ENCODE results near the gene MUC6.

Gene MUC6

DNA sequence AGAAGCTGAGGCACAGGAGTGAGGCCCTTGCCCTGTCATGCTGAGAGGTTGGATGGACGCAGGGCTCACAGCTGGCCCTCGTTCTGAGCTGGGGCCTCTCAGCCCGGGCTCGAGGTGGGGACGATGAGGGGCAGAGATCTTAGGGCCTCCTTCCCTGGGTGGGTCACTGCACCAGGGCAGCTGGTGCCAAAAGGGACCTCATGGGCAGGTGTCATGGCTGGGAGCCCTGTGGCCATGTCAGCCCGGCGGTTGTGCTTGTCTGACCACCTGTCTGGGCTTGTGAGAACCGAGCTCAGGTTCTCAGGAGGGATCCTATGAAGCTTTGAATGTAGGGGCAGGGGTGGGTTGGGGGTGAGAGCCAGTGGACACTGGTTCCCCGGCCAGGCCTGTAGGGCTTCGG is 1.8 kb upstream of the MUC6 start:
- no peak for DNase-seq (ENCODE audit: low read depth in 3 of 3)

DNA sequence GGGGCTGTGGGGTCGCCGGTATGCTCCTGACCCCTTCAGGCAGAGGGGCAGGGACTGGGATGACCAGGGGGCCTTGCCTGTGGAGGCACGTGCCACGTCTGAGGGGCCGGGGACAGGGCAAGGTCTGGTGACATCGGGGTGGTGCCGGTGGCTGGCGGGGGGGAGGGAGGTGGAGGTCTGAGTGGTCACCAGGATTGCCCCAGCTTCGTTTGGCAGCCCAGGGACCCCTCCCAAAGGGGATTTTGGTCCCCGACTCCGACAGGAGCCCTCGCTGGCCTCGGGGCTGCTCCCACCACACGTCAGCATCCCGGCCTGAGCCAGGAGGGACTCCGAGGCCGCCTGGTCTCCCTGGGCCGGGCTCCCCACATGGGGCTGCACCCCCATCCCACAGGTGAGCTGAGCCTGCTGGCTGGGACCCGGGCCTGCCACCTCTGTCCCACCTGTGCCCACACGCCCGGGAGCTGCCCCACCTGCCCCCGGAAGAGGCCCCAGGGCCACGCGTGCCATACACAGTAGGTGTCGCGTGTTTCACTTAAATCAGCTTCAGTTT is 1.1 kb upstream of the MUC6 start:
- DNase-seq (ENCODE audit: low read depth in 3 of 3) = no peak

DNA sequence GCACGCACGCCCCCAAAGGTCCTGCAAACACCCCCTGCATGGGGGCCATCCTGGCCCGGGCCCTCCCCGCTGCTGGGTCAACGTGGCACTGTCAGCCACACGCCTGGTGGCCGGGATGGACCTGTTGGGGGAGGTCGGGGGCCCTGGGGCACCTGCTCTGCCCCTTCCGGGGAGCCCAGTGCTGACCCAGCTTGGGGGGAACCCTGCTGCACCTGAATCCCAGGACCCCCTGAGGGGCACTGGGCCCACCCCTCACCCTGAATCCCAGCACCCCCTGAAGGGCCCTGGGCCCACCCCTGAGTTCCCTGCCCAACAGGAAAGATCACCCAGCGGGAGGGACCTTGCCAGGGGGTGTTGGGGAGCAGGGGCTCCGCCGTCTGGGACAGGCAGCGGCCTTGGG is 413 bp upstream of the MUC6 start:
- no peak for DNase-seq (ENCODE audit: low read depth in 3 of 3)

DNA sequence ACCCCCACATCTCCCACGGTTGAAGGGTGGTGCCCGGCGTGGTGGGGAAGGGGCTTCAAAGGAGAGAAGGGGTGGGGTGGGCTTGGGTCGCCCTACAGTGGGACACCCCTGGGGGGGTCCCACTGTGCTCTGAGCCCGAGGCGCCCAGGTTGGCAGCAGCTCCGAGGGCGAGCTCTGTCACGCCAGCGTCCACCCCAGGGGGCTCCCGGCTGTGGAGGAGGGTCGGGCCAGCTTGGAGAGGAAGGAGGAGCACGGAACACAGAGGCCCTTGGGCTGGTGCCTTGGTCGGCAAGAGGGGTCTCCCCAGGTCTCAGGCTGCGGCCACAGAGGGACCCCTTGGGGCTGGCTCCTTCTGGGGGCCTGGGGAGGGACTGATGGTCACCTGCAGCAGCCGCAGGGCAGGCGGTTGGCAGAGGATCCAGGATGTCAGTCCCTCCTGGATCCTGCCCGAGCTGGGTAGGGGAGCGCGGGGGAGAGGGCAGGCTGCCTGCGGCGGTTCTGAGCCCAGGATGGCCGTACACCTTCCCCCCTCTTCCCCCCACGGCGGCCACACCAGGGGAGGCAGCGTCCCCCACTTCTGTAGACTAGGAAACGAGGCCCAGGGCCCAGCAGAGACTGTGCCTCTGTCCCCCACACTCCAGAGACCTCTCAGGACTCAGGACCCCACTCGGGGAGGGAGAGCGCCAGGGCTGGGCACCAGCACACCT is 788 bp downstream of the MUC6 start:
- DNase-seq (ENCODE audit: low read depth in 3 of 3) = no peak

DNA sequence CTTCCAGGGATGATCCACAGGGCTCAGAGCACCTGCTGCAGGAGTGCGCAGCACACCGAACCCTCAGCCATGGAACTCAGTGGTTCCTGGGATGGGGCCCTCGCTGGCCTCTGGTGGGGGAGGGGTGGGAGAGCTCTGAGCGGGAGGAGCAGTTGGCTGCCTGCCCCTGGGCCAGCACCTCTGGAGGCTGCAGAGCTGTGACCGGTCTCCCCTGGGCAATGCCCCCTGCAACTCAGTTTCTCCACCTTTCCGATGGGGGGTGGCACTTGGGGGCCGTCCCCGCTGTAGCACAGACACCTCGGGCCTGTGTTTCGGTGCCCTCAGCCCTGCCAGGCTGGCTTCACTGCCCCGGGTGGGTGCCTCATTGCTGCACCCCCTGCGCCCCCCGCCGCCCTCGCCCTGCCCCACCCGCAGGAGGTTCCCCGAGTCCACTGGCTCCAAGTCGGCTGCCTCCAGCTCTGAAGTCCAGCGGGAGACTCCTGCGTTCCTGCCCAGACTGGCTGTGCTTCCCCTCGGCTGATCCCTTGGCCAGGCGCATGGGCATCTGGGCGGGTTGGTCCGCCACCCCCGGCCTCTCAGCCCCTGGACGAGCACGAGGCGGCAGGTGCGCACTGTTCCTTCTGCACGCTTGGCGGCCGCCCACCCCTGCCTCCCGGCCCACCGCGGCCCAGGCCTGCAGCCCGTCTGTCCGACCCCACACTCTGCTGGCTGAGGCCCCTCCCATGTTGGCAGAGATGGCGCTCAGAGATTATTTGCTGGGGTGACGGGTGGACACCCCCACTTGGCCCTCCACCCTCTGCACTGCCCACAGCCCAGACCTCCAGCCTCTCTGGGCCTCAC is 1.8 kb downstream of the MUC6 start:
- no peak for DNase-seq (ENCODE audit: low read depth in 3 of 3)

DNA sequence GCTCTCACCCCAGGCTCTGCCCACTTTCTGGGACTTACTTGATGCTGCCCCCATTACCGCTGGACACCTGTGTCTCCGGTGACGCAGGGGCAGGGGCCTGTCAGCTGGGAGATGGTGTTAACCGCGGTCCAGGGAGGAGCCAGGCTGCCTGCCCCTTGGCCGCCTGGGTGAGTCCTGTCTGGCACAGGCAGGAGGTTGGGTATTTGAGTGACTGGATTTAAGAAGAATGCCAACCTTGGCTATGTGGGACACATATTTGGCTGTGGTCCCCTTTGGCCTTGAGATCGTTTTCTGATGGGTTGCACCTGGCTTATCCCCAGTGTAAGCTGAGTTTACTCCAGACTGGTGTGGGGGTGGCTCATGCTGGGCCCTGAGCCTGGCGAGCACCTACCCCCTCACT is 2.5 kb downstream of the MUC6 start:
- no peak for DNase-seq (ENCODE audit: low read depth in 3 of 3)

DNA sequence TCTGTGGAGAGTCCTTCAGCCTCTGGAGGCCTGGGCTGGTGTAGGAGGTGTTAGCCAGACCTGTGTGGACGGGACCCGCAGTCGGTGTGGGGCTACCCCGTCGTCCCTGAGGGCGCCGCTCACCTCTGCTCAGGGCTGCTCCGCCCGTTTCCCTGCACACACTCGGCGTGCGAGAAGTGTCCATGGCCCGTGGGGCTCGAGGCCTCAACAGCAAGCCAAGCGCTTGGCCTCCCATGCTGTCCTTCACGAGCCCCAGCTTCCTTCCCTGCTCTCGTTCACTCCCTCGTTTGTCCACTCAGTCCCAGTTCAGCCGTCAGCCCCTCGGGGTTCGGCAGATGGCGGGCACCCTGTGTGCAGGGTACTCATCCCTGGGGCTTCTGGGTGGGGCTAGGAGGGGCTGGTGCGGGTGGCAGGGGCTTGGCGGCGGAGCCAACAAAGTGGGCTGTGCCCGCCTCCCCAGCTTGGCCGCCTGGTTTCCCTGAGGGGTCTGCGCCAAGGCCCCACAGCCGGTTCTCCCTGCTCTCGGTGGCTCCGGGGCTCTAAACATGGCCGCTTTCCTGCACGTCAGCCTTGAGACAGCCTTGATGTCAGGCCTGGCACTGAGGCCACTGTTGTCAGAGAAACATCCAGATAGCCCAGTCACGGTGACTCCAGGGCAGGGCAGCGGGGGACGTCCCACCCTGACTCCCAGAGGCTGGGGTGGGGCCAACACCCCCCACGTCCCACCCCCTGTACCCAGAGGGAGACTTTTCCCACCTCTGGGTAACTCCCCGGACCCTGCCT is 3.3 kb downstream of the MUC6 start:
- DNase-seq (ENCODE audit: low read depth in 3 of 3) = no peak

DNA sequence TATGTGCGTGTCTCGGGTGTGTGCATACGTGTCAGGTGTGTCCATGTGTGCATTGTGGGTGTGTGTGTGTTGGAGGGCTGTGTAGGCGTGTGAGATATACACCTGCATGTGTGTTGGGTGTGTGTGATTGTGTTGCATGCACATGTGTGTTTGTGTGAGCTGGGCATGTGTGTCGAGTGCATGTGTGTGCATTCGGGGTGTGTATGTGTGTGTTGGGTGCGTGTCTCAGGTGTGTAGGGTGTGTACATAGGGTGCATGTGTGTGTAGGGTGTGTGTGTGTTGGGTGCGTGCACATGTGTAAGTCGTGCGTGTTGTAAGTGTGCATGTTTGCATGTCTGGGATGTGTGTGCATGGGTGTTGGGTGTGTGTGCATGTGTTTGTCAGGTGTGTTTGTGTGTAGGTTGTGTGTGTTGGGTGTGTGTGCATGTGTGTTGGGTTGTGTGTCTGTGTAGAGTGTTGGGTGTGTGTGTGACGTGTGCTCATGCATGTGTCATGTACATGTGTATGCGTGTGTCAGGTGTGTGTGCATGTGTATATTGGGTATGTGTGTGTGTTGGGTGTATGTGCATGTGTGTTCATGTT is 4.1 kb downstream of the MUC6 start:
- no peak for DNase-seq (ENCODE audit: low read depth in 3 of 3)

DNA sequence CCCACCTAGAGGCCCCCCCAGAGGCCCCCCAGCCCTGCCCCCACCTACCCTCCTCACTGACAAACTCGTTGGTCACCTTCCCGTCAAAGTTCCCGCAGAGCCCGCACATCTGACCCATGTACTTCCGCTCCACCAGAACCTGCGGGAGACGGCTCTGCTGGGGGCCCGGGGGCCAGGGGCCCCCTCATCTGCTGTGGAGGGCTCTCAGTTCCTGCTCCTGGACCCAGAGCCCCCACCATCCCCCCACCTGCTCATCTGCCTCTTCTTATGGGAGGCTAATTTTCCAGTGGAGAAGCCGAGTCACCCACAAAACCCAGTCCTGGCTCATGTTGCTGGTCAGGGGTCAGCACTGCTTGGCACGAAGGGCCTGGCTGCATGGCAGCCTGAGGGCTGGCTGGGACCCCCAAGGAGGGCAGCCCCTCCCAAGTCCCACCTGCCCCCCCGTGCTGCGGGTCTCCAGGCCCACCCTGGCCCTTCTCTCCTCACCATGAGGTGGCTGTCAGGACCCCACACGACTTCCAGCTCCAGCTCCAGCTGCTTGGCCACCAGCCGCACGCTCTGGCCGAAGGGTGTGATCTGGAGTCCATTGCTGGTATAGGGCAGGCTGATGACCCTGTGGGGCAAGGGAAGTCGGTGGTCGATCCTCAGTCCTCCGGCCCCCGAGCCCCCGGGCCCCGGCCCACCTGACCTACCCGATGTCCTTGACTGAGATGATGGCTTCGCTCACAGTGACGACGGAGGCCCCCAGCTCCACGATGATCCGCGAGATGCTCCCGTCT is 5.2 kb downstream of the MUC6 start:
- no peak for DNase-seq (ENCODE audit: low read depth in 3 of 3)

DNA sequence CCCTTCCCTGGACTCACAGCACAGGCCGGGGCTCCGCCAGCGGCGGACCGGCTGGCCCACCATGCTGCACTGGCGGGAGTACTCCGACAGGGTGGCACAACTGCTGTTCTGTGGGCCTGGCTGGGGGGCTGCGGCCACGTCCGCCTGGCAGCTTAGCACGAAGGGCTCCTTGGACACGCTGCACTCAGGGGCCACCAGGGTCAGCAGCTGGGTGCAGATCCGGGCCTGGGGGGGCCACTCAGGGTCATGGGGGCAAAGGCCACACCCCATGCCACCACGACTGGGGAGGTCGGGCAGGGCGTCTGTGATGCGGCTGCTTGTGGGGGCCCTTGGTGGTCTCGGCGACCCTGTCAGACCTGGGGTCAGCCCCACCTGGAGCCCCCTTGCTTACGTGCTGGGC is 6.0 kb downstream of the MUC6 start:
- DNase-seq (ENCODE audit: low read depth in 3 of 3) = no peak

DNA sequence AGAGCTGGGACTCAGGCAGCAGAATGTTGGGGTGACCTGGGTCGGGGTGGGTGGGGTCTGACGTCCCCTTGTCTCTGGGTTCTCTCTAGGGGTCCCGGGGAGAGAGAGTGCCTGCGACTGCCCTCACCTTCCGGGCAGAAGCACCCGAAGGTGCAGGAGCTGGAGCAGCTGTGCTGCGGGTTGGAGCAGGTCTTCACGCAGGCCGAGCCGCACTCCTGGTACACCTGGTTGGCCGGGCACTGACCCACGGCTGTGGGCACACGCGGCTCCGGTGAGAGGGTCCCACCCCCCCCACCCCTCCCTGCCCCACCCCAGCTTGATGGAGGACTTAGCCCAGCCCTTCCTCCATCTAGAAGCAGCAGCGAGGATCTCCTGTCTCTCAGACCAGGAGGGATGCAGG is 6.4 kb downstream of the MUC6 start:
- DNase-seq (ENCODE audit: low read depth in 3 of 3) = no peak

DNA sequence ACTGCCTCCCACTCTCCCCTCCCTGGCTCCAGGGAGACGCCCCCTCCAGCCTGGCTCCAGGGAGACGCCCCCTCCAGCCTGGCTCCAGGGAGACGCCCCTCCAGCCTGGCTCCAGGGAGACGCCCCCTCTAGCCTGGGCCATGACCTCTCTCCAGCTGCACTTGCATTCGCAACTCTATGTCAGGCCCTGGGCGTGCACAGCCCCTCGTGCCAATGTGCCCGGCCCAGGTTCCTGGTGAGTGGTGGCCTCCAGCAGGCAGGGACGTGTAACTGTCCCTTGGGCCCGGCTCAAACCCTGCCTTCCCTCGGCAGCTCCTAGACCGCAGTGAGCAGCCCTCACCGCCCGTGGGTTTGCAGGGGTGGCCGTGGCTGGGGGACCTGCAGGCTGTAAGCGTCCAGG is 6.9 kb downstream of the MUC6 start:
- DNase-seq (ENCODE audit: low read depth in 3 of 3) = no peak

DNA sequence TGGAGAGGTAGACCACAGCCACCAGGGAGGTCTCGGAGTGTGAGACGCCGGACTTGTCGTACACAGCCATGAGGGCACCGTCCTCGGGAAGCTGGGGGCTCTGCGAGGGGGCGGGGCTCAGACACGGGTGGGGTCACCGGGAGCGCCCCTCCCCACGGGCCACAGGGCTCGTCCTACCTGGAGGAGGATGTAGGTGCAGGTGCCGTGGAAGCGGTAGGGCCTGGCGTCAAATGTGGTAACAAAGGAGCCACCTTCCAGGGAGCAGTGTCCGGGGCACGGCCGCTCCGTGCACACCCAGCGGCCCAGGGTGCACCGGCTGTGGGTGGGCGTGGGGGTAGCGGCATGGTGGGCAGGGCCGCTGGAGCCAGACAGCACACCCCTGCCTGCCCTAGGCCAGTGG is 7.5 kb downstream of the MUC6 start:
- DNase-seq (ENCODE audit: low read depth in 3 of 3) = no peak

DNA sequence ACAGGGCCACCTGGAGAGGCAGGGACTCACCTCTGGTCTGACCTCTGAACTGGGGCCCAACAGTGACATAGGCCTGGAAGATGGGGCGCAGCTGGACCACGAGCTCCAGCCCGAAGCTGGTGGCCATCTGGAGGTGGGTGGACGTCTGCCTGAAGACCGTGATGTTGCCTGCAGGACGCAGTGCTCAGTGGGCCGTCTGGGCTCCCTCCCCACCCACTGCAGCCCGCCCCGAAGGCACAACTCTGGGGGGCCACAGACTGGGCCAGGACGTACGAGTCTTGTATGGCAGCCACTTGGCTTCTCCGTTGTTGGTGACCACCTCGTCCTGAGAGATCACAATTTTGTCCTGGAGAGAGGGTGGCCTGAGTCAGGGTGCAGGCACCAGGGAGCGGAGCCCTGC is 7.9 kb downstream of the MUC6 start:
- no peak for DNase-seq (ENCODE audit: low read depth in 3 of 3)

DNA sequence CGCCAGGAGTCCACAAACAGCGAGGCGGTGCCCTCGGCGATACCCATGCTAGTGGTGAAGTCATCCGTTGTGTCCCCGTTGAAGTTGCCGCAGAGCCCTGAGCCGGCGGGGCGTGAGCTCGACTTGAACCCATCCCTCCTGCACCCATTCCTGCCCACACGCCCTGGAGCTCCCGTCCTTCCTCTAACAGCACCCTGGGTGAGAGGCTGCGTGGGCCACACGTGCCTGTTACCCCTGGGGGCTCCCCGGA is 8.3 kb downstream of the MUC6 start:
- DNase-seq (ENCODE audit: low read depth in 3 of 3) = no peak

DNA sequence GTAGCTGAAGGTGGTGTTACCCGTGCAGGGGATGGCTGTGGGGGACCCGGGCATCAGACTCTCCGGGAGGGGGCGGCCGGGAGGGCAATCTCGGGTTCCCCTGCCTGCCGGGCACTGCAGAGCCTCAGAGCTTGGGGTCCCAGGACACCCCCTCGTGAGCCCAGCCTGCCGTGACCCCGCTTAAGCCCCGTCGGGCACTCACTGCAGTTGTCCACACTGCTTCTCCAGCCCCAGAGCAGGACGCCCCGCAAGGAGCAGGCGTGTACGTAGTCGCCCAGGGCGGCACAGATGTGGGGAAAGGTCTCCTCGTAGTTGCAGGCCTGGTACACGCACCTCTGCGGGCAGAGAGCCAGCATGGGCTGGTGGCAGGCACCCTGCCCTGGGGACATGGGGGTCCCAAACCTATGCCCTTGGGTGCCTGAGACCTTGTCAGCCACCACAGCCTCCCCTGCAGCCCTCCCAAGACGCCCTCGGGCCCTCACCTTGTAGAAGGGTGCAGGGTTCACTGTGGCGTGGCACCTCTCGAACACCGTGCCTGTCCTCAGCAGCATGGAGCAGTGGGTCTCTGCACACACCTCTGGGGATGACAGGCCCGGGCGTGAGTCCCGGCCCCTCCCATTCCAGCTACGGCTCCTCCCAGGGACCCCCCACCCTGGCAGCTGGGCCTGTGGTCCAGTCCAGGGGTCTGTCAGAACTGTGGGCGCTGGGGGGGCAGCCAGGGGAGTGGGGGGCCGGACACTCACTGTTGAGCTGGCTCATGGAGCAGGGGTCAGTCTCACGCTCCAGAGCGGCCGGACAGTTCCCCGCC is 8.8 kb downstream of the MUC6 start:
- no peak for DNase-seq (ENCODE audit: low read depth in 3 of 3)

DNA sequence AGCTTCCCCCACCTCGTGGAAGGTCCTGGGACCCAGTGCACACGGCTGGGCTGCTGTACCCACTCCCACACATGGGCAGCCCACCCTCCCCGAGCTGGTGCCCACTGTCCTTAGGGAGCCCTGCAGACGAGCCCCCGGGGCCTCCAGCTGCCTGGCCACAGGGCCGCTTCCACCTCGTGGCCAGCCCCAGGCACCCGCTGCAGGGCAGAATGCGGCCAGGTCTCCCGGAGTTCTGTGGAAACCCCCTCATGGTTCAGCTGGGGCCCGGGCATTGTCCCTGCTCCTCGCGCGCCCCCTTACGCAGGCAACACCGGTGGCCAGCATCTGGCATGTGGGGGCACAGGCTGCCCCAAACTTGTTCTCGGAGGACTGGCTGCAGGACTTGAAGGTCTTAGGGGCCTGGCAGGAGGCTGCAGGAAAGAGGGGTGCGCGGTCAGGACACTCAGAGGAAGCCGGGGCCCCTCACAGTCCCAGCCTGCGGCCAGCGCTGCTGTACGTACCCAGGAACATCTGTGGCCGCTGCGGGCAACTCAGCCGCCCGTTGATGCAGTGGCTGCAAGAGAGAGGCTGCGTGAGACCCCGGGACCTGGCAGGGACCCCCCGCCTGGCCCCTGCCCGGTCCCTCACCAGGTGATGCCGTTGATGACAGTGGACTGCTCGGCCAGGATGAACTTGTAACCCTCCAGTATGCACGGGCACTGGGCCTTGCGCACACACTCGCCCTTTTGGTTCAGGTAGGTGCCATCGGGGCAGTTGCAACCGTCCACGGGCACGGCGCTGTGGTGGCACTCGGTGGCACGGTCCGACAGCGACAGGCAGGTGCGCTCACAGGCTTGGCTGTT is 9.7 kb downstream of the MUC6 start:
- no peak for DNase-seq (ENCODE audit: low read depth in 3 of 3)

DNA sequence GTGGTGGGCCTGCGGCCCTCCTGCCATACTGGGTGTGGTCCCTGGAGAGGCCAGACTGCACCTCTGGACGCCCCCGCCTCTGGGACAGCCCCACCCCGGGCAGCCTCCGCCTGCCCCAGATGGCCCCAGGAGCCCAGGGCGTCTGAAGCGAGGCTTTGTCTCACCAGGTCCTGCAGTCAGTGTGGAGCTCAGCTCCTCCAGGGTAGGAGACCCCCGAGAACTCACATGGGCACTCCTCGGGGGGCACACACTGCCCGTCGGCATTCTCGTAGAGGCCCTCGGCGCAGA is 10.4 kb downstream of the MUC6 start:
- no peak for DNase-seq (ENCODE audit: low read depth in 3 of 3)

DNA sequence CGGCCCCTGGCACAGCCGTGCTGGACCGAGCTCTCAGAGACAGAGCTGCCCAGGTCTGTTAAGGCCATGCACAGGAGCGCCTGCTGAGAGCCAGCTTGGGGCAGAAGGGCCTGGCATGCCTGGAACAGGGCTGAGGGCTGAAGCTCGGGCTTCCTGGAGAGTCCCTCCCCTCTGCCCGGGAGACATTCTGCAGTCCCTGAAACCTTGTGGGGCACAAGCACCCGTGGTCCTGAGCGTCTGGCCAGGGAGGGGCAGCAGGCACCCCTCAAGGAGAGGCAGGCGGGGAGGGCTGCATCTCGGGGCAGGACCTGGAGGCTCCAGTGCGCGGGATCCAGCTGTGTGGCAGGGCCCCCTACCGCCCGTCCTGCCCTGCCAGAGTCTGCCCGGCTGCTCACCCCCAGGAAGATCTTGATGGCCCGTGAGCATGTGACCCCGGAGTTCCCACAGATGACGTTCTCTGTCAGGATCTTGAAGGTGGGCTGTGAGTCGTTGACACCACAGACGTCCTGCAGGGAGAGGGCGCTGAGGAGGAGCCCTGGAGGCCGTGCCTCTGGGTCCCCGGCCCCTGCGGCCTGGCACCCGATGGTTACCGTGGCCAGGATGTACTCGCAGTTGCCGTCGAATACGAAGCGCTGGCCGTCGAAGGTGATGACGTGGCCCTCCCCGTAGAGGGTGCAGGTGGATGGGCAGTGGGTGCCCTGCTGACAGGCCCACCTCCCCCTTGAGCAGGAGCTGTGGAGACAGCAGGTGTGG is 10.9 kb downstream of the MUC6 start:
- DNase-seq (ENCODE audit: low read depth in 3 of 3) = no peak
